Upper lobe of left lung (tissue), 4 donors: ENCODE data around the gene ADORA1.

Experiments
- POLR2A ChIP-seq, 4 donors: fragments of 450-650 bp; IDR thresholded peaks; one replicate each; pipeline ENCODE4 v1.5.1; 2016 to 2017; ENCODE audit warnings: antibody characterized with exemption in 4 of 4, mild to moderate bottlenecking in 2 of 4
- POLR2AphosphoS5 ChIP-seq, 2 donors: sonication (generic); formaldehyde crosslinking; IDR thresholded peaks; one replicate each; pipeline ENCODE4 v1.5.1; 2017; ENCODE audit warnings: antibody characterized with exemption in 2 of 2
- TF ChIP-seq, protein P1 (sequence below), 6 experiments: fragments of 450-650 bp in 4 of 6; fragments of 200-600 bp in 2 of 6; sonication (generic) in 2 of 6; IDR thresholded peaks; one replicate each; pipeline ENCODE4 v1.5.1; 2016 to 2019; ENCODE audit warnings: antibody characterized with exemption in 6 of 6

DNA sequence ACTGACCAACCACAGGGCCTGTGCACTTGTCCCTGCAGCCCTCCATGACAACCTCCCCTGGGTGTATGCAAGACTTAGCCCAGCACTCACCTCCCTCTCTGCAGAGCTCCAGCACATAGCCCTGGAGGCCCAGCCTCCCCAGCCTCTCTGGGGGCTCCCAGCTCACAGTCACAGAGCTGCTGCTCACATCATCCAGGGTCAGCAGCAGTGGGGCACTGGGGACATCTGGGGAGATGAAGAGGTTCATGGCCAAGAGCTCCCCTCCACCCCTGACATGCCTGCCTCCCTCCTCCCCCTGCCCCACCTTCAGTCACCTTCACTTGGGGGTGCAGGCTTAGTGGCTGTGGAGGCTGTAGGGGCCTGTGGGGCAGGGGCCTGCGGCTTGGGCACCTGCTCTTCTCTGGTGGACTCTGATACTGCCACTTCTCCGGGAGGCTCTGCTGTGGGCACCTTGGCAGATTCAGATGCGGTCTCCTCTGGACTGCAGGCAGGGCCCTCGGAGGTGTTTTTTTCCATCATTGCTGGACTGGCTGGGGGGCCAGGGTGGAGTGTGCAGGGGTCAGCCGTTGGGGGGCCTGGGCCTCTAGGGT is 47.8 kb downstream of the ADORA1 start, which contains the start of gene MYBPH:
- TF ChIP-seq, protein P1, sequence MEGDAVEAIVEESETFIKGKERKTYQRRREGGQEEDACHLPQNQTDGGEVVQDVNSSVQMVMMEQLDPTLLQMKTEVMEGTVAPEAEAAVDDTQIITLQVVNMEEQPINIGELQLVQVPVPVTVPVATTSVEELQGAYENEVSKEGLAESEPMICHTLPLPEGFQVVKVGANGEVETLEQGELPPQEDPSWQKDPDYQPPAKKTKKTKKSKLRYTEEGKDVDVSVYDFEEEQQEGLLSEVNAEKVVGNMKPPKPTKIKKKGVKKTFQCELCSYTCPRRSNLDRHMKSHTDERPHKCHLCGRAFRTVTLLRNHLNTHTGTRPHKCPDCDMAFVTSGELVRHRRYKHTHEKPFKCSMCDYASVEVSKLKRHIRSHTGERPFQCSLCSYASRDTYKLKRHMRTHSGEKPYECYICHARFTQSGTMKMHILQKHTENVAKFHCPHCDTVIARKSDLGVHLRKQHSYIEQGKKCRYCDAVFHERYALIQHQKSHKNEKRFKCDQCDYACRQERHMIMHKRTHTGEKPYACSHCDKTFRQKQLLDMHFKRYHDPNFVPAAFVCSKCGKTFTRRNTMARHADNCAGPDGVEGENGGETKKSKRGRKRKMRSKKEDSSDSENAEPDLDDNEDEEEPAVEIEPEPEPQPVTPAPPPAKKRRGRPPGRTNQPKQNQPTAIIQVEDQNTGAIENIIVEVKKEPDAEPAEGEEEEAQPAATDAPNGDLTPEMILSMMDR (IDR thresholded peaks at IDR 0.05), result no peak
- TF ChIP-seq POLR2A (IDR thresholded peaks at IDR 0.05) (no peak), POLR2AphosphoS5 (IDR thresholded peaks at IDR 0.05) (no peak)
